ENCODE results near the gene RBM15.

RBM15 gene, protein sequence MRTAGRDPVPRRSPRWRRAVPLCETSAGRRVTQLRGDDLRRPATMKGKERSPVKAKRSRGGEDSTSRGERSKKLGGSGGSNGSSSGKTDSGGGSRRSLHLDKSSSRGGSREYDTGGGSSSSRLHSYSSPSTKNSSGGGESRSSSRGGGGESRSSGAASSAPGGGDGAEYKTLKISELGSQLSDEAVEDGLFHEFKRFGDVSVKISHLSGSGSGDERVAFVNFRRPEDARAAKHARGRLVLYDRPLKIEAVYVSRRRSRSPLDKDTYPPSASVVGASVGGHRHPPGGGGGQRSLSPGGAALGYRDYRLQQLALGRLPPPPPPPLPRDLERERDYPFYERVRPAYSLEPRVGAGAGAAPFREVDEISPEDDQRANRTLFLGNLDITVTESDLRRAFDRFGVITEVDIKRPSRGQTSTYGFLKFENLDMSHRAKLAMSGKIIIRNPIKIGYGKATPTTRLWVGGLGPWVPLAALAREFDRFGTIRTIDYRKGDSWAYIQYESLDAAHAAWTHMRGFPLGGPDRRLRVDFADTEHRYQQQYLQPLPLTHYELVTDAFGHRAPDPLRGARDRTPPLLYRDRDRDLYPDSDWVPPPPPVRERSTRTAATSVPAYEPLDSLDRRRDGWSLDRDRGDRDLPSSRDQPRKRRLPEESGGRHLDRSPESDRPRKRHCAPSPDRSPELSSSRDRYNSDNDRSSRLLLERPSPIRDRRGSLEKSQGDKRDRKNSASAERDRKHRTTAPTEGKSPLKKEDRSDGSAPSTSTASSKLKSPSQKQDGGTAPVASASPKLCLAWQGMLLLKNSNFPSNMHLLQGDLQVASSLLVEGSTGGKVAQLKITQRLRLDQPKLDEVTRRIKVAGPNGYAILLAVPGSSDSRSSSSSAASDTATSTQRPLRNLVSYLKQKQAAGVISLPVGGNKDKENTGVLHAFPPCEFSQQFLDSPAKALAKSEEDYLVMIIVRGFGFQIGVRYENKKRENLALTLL

DNA sequence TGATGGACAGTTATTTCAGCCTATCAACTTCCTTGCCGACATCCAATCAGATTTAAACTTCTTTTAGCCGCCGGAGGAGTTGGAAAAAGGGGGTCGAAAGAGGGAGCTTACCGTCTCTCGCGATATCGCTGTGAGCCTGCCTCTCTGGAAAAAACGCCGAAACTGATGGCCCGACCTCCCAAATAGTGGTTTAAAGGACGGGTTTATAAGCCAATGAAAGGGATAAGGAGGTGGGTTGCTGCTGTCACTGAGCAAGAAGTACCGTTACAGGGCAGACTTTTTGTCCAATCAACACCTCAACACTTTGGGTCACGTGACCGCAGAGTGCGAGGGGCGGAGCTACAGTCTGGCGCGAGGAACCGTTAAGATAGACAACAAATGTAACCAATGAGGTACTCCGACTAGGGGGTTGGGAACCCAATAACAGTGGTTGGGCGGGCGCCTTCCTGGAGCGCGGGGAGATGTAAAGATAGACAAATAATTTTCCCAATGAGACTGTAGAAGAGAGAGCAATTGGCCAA, at the start of gene RBM15:
Gene RBM15, plus strand, starts transcription at position 492 of the 521 bp plus-strand sequence. Its CDS starts 29 bp downstream, at position 521.
- DNase-seq: peak; percentile 100

DNA sequence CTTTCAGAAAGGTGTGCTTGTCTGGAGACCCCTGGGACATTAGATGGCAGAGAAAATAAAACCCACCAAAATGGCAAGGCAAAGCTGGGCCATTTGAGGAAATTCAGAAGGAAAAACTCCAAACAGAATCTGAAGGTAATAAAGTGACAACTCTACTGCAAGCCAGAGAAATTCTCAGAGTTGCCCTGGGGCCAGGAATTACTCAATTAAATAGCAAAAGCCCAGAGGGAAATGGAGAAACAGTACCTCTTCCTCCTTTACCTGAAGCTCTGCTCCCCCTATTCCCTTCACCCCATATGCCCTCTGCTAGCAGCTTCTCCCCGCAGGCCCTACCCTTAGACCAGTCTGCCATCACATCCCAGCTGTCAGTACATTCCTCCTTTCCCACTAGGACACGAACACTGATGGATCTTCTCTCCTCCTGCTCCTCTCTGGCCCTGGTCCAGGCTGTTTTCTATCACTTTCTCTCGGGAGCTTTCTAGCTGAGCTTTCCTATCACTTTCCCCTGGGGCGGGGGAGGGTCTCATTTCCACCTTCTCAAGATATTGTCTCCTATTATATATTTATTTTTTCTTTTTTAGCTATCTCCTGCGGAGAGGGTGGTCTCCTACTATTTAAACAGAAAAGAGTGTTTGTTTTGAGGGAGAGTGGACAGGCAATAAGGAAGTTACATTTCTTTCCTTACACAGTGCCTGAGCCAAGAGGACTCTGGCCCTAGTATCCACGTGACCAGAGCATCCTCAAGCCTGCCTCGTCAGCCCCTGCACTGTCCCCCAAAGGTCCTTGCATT, 47.7 kb upstream of the RBM15 start:
- no peak for DNase-seq

DNA sequence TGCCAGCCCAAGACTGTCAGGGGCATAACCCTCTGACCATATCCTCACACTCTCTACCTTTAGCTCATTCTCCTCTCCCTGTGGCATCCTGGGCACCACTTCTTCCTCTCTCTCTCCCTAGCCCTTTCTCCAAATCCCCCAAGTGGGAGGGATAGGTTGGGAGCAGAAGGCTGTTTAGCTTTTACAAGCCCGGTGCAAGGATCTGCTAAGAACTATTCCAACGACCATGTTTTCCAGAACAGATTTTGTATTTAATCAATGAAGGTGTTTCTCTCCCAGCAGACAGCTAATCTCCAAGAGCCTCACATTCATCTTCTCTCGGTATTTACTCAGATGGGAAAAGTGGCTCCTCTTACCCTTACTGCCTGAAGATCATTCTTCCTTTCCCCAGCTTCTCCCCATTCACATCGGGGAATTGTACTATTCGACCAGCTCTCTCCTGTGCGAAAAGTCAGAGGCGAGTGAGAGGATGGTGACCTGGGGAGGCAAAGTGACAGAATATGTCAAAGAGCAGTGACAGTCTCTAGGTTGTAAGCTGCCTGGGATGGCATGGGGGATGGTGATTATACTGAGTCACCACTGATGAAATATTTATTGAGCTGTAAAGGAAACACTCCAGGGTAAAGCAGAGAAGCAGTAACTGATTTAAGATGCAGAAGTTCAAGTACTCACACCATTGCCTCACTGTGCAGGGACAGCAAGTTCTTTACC, 47.0 kb upstream of the RBM15 start:
- no peak for DNase-seq

DNA sequence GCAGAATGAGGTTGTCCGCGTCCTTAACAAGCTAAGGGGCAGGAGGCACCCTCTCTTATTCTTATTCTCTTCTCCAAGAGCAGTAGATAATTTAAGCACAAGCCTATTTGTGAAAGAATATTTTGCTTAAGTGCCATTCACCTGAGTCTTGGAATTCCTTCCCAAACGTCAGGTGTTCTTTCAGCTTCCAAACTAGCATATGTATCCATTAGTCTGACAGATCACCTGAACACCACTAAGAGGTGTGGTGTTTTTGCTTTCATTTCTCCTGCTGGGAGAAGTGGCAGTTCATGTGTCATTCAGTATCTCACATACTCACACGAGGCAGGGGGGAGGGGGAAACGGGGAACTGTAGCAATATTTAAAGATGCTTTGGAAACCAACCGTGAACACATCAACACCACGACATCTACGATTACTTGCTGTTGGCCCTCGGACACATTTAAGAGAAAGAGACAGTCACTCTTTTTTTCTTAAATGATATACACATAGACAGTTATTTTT, 45.5 kb upstream of the RBM15 start:
- DNase-seq: no peak

DNA sequence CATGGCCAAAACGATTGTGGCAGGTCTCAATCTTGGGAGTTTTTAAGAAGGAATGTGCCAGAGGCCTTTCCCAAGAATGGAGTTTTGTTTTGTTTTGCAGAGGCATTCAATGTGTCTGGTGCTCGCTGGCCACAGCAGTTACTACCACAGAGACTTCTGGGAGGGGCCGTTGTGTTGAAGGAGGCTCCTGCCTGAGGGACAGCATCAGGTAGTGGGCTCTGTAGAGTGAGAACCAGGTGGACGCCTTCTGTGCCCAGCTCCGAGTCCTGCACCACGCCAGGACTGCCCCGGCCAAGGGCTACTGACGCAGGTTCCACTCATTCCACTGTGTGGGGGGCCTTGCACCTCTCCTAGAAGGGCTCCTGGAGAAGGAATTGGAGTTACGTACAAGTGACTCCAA, 44.9 kb upstream of the RBM15 start:
- DNase-seq: no peak

DNA sequence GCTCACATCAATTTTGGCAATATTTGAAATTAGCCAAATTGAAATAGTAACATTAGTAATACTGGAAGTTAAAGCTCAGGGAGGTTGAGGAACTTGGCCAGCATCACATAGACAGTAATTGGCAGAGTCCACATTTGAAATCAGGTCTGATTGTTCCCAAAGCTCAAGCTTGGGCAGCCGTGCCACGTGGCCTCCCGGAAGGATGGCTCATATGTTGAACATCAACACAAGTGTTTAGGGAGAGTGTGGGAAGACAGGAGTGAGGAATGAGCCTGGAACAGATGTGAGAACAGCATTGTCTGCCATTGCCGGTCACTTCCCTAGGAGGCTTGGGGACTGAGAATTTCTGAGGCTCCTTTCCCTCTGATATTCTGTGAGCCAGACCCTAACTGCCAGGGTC, 40.2 kb upstream of the RBM15 start:
- DNase-seq: no peak

DNA sequence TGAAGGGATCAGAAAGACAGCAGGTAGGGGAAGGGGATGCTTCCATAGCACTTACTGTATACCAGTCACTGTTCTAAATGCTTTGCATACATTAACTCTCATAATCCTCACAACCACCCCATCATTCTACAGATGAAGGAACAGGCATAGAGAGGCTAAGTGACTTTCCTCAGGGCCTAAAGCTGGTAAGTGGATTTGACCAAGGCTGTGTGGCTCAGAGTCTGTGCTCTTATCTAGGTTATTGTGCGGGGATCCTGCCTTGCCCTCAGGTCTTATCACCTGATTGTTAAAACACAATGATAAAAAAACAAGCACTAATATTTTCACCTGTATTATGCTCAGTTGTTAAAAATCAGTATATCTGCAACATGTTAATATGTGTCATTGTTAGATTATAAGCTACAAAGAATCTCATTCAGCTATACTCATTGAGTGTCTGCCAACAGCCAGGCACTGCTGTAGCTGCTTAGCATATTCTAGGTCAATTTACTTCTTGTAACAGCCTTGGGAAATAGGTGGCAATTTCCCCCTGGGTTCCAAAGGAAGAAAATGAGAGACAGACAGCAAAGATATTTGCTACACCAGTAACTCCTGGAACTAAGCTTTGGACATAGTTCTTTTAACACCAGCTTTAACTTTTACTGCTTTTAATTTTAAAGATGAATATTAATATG, 38.6 kb upstream of the RBM15 start:
- no peak for DNase-seq

DNA sequence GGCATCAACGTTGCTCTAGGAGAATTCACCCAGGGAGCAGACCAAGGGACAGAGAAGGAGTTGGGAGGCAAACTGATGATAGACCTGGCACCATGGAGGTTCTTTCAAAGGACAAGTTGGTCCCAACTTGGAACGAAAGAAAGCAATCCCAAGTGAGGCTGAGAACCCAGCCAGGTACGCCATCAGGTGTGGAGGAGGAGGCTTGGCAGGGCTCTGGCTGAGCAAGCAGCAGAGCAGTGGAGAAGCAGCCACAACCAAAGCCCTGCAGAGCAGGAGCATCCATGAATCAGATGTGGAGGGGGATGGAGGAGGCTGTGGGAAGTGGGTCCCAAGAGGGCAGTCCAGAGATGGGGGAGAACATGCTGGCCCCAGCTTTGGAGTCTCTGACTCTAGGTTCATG, 36.3 kb upstream of the RBM15 start:
- no peak for DNase-seq

DNA sequence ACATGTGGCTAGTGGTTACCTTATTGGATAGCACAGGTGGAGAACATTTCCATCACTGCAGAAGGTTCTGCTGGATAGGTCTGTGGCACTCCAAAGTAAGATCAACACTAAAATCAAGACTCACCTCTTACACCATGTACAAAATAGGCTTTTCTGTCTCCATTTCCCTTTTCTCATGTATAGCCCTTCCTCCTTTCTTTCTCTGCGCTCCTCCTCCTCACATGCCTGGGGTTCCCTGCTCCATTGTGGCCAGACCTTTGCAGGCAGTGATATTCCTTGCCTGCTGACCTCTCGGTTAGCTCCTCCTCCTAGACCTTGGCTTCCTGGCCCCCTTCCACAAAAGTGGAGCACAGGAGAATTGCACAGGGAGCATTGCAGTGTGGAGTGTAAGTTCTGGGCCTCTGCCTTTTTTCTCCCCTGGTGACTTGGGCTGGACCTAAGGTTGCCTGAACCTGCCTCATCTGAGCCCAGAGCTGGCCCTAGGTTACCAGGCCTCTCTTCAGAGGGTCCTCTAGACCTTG, 33.2 kb upstream of the RBM15 start:
- no peak for DNase-seq

DNA sequence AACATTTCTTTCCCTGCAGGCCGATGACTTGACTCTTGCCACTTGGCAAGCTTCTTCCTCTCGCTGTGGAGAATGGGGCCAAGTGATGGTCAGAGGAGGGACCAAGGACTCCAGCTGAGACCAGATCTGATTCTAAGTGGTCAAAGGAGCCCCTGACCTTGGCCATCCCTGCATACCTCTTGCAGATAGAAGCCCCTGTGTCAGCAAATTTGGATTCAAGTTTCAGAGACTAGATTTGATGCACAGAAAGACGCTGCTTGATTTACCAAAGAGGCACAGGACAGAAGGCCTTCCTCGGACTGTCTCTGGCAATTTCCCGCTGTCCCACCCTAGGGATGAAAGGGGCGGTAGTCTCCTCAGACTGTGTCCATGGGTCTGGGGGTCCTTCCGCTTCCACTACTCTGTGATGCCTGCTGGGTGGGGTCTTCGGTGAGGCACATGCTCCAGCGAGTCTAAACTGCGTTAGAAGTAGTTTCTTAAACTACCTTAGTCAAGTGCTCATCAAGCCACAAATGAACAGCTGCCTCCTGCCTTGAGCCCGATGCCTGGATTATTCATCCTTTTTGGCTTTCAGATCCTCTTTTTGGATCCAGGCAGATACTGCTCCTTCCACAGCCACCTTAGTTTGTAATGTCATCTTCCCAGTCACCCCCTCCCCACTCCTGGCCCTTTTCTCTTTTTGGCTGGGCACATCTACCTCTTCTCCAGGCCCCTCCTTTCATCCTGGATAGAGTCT, 31.8 kb upstream of the RBM15 start:
- no peak for DNase-seq

DNA sequence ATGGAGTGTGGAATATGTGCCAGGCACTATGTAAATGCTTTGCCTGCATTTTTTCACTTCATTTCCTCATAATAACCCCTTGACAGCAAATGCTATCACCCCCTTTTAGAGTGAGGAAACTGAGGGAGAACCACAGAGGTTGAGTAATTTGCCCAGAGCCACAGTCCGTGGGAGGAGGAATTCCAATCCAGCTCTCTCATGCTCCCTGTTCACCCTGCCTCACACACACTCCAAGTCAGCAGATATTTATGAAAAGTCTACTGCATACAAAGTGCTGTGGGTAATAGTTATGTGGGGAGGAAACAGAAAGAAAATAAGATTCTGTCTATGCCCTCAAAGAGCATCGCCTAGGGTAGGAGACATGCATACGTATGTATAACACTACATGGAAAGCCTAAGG, 30.9 kb upstream of the RBM15 start:
- no peak for DNase-seq

DNA sequence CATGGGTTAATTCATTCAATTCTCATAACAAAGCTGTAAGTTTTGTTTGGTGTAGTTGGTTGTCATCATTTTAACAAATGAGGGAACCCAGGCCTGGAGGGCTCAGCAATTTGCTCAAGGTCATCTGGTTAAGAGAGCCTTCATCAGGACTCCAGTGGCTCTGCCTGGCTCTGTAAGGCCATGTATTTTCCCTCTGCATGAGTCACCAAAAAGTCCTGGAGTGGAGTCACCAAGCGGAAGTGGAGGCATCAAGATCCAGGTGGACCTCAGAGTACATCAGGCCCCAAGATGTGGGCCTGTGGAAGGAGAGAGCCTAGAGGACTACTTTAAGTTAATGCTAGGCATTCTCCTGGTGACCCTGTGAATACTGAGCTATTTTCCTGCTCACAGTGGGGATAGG, 30.0 kb upstream of the RBM15 start:
- DNase-seq: no peak

DNA sequence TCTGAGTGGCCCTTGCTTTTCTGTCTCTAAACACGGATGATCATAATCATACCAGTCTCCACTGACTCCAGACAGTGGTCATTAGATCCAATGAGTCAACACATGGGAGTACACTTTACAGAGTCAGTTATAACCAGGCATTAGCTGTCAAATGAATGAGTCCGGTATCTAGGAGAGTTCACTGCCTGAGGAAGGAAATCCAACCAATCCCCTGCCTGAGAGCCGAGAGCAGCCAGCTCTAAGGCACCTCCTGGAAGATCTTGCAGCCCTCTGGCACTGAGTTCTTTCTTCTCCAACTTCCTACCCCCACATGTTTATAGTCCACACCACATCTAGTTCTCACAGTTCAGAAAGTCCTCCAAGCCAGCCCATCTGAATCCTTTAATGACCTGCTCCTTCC, 29.4 kb upstream of the RBM15 start:
- no peak for DNase-seq

DNA sequence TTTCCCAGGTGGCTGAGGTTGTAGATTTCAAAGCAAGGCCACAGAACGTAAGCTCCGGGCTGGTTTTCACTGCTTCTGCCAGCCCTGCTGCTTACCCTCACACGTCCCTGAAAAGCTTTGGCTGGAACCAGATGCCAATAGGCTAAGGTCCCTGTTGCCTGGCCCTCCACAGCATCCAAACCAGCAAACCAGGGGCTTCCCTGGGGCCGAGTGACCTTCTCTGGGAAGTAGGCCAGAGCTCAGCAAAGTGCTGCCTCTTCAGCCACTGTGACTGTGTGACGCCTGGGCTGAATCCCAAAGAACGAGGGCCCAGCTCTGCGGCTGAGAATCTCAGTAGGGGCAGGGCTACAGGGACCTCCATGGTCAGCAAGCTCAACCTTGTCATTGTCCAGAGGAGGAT, 28.9 kb upstream of the RBM15 start:
- no peak for DNase-seq

DNA sequence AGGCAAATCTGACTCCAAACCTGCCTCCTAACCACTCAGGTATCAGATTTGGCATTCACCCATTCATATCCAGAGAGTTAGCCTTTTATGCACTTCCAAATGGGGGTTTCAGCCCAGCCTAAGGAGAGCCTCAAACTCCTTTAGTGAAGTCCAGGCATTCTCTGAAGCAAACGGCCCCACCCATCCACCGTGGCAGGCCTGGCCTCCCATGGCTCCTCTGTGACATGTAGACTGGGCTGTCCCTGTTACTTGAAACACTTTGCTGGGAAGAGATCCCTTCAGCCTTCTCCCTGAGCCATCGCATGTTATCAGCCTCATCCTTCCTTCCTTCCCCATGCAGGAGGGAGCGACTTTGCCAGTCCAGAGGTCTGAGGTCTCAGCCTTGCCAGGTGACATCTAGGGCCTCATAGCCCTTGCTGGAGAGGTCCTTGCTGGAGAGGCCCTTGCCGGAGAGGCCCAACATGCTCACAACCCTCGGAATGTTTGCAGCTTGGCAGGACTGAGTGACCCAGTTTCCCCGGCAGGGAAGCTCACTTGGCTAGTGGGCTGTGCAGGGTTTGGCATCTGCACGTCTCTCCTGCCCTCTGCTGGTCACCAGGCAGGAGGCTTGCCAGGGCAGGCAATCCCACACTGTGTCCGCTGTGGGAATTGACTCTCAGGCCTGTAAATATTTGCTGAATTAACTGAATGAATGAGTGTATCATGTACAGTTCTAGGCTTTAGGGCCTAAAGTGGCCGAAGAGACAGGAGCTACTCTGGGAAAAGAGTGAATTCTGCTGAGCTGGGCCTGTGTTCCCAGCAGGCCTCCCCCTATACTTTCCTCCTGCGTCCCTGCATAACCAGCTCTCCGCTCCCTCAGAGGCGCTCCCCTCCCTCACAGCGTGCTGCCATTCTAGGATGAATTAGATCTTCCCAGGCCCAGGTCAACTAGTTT, 26.7 kb upstream of the RBM15 start:
- peak; percentile 28 for DNase-seq

DNA sequence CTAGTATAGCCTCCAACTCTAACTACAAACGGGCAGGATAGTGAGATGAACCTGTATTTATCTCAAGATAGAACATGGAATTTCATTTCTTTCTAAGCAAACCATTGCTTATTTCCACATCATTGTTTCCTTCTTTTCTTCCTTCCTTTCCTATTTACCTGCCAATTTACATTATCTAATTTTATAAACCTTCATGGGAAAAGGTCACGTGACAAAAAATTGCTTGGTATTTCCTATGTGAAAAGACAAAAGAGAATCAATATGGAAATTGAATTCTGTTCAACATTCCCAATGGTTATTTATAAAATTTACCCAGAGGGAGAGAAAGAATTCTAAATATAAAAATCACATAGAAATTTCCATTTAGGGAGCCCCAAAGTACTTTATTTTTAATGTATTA, 22.4 kb upstream of the RBM15 start:
- DNase-seq: no peak

DNA sequence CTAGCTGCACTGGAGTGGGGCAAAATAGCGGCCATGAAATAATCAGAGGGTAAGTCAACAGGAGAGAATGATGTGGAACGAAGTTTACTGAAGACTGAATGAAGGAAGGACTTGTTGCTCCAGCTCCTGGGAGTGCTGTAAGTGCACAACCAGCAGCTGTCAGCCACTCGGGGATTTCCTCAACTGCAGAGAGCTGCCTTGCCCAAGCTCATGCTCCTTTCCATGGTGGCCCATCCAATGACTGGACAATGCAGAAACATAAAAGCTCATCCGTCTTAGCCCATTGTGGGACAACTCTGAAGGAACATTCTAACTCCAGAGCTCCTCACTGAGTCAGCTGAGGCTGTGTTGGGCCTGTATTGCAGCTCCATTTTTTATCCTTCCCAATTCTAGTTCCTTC, 21.1 kb upstream of the RBM15 start:
- DNase-seq: no peak

DNA sequence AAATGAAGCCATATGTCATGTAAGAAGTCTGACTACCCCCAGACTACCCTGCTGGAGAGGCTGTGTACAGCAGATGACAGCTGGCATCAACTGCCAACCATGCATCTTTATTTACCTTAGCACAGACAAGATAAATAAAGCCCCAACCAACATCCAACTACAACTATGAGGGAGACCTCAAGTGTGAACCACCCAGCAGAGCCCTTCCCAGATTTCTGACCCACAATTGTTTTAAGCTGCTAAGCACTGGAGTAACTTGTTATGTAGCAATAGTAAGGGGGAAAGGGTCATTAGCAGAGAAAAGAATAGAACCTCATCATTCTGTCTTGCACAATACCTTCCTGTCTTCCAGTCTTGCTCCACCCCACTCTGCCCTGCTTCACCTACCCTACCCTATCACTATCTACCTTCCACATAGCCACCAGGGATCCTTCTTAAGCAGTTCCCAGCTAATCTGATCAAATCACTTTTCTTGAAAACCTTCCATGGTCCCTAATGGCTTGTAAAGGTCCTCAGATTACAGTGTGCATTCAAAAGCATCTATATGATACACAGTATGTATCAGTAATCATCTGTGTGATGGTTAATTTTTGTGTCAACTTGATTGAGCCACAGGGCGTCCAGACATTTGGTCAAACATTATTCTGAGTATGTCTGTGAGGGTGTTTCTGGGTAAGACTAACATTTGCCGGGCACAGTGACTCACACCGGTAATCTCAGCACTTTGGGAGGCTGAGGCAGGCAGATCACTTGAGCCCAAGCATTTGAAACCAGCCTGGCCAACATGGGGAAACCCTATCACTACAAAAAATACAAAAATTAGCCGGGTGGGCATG, 19.6 kb upstream of the RBM15 start:
- no peak for DNase-seq

Data from SHP77 treated with DMSO at 0.1 percent for 48 hours (cell line).